HG02970 (cell line): ENCODE measurements around the gene TMEM221.

Experiments used
- ATAC-seq: cut with Tn5 transposase; IDR thresholded peaks from one replicate; pipeline ENCODE4 v1.9.1; 2021; ENCODE audit warnings: mild to moderate bottlenecking, moderate library complexity, moderate number of reproducible peaks; ENCODE audit not compliant: unreplicated experiment, low FRiP score

TMEM221 gene

GRCh38 chr19:17406887-17407196 is 41.6 kb downstream of the TMEM221 start:
- no peak for ATAC-seq

GRCh38 chr19:17406046-17406886 is 42.2 kb downstream of the TMEM221 start:
- ATAC-seq, result peak; percentile 13

- ATAC-seq, result peak; percentile 67
Observed at GRCh38 chr19:17405250-17406045, 43.0 kb downstream of the TMEM221 start, which contains the start of gene BST2. Gene BST2, minus strand, starts transcription at chr19:17405630. Its CDS starts 55 bp downstream, at chr19:17405575.

GRCh38 chr19:17404621-17405249 is 43.7 kb downstream of the TMEM221 start:
- ATAC-seq, result no peak

GRCh38 chr19:17404015-17404414 is 44.5 kb downstream of the TMEM221 start:
- no peak for ATAC-seq

GRCh38 chr19:17402982-17403855 is 45.2 kb downstream of the TMEM221 start:
- ATAC-seq, result no peak

- no peak for ATAC-seq
Observed at GRCh38 chr19:17401628-17402027, 46.8 kb downstream of the TMEM221 start.

- no peak for ATAC-seq
Observed at GRCh38 chr19:17398902-17399527, 49.5 kb downstream of the TMEM221 start.

- ATAC-seq, result no peak
Observed at GRCh38 chr19:17394891-17395415, 53.5 kb downstream of the TMEM221 start.

- no peak for ATAC-seq
Observed at GRCh38 chr19:17393914-17394313, 54.6 kb downstream of the TMEM221 start, which contains the start of gene CCDC194. Gene CCDC194, minus strand, starts transcription at chr19:17394196. Its CDS starts 38 bp downstream, at chr19:17394158.

- ATAC-seq, result no peak
Observed at GRCh38 chr19:17393002-17393401, 55.5 kb downstream of the TMEM221 start.

- ATAC-seq, result no peak
Observed at GRCh38 chr19:17391371-17392151, 56.9 kb downstream of the TMEM221 start.

- ATAC-seq, result peak; percentile 90
Observed at GRCh38 chr19:17390665-17391370, 57.6 kb downstream of the TMEM221 start.

- ATAC-seq, result no peak
Observed at GRCh38 chr19:17389957-17390664, 58.4 kb downstream of the TMEM221 start.

GRCh38 chr19:17389288-17389687 is 59.2 kb downstream of the TMEM221 start:
- no peak for ATAC-seq

- ATAC-seq, result no peak
Observed at GRCh38 chr19:17385878-17386611, 62.4 kb downstream of the TMEM221 start.
